HCT116 (cell line): ENCODE data around the gene WDR70. TPM values are rescaled to one million over a fixed set of nuclear protein-coding genes. Genes with fewer than 3 reads are reported as not detected.

Source experiments
- ATAC-seq: fragments of 200-7000 bp; cut with Tn5 transposase; 2 replicates; pipeline ENCODE4 v1.9.1; 2020; ENCODE audit warnings: mild to moderate bottlenecking, moderate library complexity
- BruUV-seq: library from RNA; stranded (reverse); fragments of 400-500 nt; replicated peaks from 2 replicates; lab custom pipeline; 2021; lab: Mats Ljungman, UMichigan
- CTCF ChIA-PET: fragments of 300-600 bp; sonication (Branson Sonifier 250); formaldehyde crosslinking; loops from one replicate; lab custom pipeline; 2021; ENCODE audit warnings: antibody characterized with exemption; lab: Charles Lee
- POLR2A ChIA-PET: fragments of 300-600, 350-600 bp; sonication (Branson Sonifier 250); formaldehyde crosslinking; loops from one replicate; lab custom pipeline; 2021; ENCODE audit warnings: antibody characterized with exemption; lab: Charles Lee
- RAD21 ChIA-PET, 2 experiments: fragments of 300-600 bp; sonication (Branson Sonifier 250); formaldehyde crosslinking; loops; one replicate each; lab custom pipeline; 2023; ENCODE audit warnings: low total read pairs in 2 of 2; ENCODE audit not compliant: uncharacterized antibody in 2 of 2, unreplicated experiment in 2 of 2, low non-redundant PET in 1 of 2; lab: Charles Lee
- DNase-seq: peaks from one replicate; pipeline ENCODE4 v3.0.0-alpha.2; 2010; ENCODE audit warnings: low read depth, low spot score
- H2AFZ ChIP-seq: fragments of 200-600 bp; shearing (Covaris generic), sonication (generic); 2 replicates; pipeline ENCODE4 v1.6.1; 2017; ENCODE audit warnings: low read depth, mixed run types, mixed read lengths, antibody characterized with exemption, low read length; ENCODE audit not compliant: poor library complexity, severe bottlenecking
- H3K27ac ChIP-seq: 2 replicates; pipeline ENCODE4 v1.5.1; 2012; ENCODE audit warnings: low read depth, low read length
- H3K27me3 ChIP-seq: fragments of 200-600 bp; sonication (generic); 2 replicates; pipeline ENCODE4 v1.6.1; 2016; ENCODE audit warnings: mixed run types, low read length, mixed read lengths; ENCODE audit not compliant: insufficient read depth
- H3K36me3 ChIP-seq, 2 experiments: fragments of 200-500 bp in 1 of 2; fragments of 200-600 bp in 1 of 2; sonication (Bioruptor generic) in 1 of 2; sonication (generic) in 1 of 2; 2 replicates each; pipeline versions ENCODE4 v1.5.1 to v1.6.1; 2014 to 2016; ENCODE audit warnings: low read length in 2 of 2, inconsistent platforms in 1 of 2, mixed read lengths in 1 of 2, mixed run types in 1 of 2; ENCODE audit not compliant: insufficient read depth in 2 of 2, control insufficient read depth in 1 of 2
- H3K4me1 ChIP-seq, 2 experiments: fragments of 200-600 bp in 1 of 2; sonication (generic) in 1 of 2; 2 replicates each; pipeline versions ENCODE4 v1.5.1 to v1.6.1; 2012 to 2017; ENCODE audit warnings: low read length in 2 of 2, inconsistent platforms in 1 of 2, mild to moderate bottlenecking in 1 of 2, mixed read lengths in 1 of 2, mixed run types in 1 of 2, moderate library complexity in 1 of 2; ENCODE audit not compliant: insufficient read depth in 2 of 2, control insufficient read depth in 1 of 2
- H3K4me2 ChIP-seq: fragments of 200-600 bp; sonication (generic); 2 replicates; pipeline ENCODE4 v1.6.1; 2017; ENCODE audit warnings: mixed run types, low read length, mixed read lengths
- H3K4me3 ChIP-seq, 2 experiments: fragments of 200-600 bp in 1 of 2; sonication (generic) in 1 of 2; replicated peaks in 1 of 2; 2 replicates each; pipeline ENCODE4 v1.5.1; 2011 to 2016; ENCODE audit warnings: low read length in 2 of 2, control low read depth in 1 of 2, low read depth in 1 of 2, mild to moderate bottlenecking in 1 of 2, mixed read lengths in 1 of 2, mixed run types in 1 of 2
- H3K79me2 ChIP-seq: fragments of 200-600 bp; sonication (generic); 2 replicates; pipeline ENCODE4 v1.6.1; 2017; ENCODE audit warnings: mild to moderate bottlenecking, mixed run types, low read length, moderate library complexity, mixed read lengths; ENCODE audit not compliant: insufficient read depth
- H3K9ac ChIP-seq: fragments of 200-600 bp; sonication (generic); 2 replicates; pipeline ENCODE4 v1.6.1; 2016; ENCODE audit warnings: low read length, mixed read lengths
- H3K9me2 ChIP-seq: fragments of 200-600 bp; sonication (generic), shearing (Covaris generic); 2 replicates; pipeline ENCODE4 v1.6.1; 2017; ENCODE audit warnings: mixed run types, mild to moderate bottlenecking, moderate library complexity; ENCODE audit not compliant: insufficient read depth
- H3K9me3 ChIP-seq, 2 experiments: fragments of 200-500 bp in 1 of 2; fragments of 200-600 bp in 1 of 2; sonication (Bioruptor generic) in 1 of 2; sonication (generic) in 1 of 2; 2 replicates each; pipeline ENCODE4 v1.6.1; 2014 to 2017; ENCODE audit warnings: low read length in 2 of 2, mixed read lengths in 2 of 2, inconsistent platforms in 1 of 2, low read depth in 1 of 2, mild to moderate bottlenecking in 1 of 2, mixed run types in 1 of 2, moderate library complexity in 1 of 2; ENCODE audit not compliant: control insufficient read depth in 1 of 2, insufficient read depth in 1 of 2
- H4K20me1 ChIP-seq: fragments of 200-600 bp; sonication (generic), shearing (Covaris generic); 2 replicates; pipeline ENCODE4 v1.6.1; 2017; ENCODE audit warnings: mixed run types, mild to moderate bottlenecking, moderate library complexity; ENCODE audit not compliant: insufficient read depth
- ATF3 ChIP-seq: IDR thresholded peaks from 2 replicates; pipeline ENCODE4 v1.6.1; 2012
- CBX3 ChIP-seq: IDR thresholded peaks from 2 replicates; pipeline ENCODE4 v1.6.1; 2012; ENCODE audit warnings: low read depth
- CTCF ChIP-seq, 3 experiments: fragments of 200-600 bp in 1 of 3; sonication (generic) in 1 of 3; IDR thresholded peaks in 2 of 3; conservative IDR thresholded peaks in 1 of 3; 2 replicates each; pipeline ENCODE4 v1.5.1; 2012 to 2017; ENCODE audit warnings: low read depth in 2 of 3, low read length in 2 of 3, antibody characterized with exemption in 1 of 3, borderline replicate concordance in 1 of 3, control low read depth in 1 of 3, mild to moderate bottlenecking in 1 of 3, mixed read lengths in 1 of 3, mixed run types in 1 of 3, moderate library complexity in 1 of 3; ENCODE audit not compliant: insufficient read depth in 1 of 3
- EGR1 ChIP-seq: IDR thresholded peaks from 2 replicates; pipeline ENCODE4 v1.6.1; 2012; ENCODE audit warnings: low read depth
- ELF1 ChIP-seq: IDR thresholded peaks from 2 replicates; pipeline ENCODE4 v1.6.1; 2012; ENCODE audit warnings: low read depth, borderline replicate concordance
- EZH2 ChIP-seq: fragments of 200-600 bp; sonication (generic); IDR thresholded peaks from 2 replicates; pipeline ENCODE4 v1.6.1; 2017; ENCODE audit warnings: antibody characterized with exemption, mixed run types
- EZH2phosphoT487 ChIP-seq: fragments of 200-600 bp; IDR thresholded peaks from 2 replicates; pipeline ENCODE4 v1.6.1; 2018; ENCODE audit warnings: antibody characterized with exemption, borderline replicate concordance
- JUND ChIP-seq: IDR thresholded peaks from 2 replicates; pipeline ENCODE4 v1.6.1; 2012
- POLR2A ChIP-seq: IDR thresholded peaks from 2 replicates; pipeline ENCODE4 v1.7.0; 2011; ENCODE audit warnings: borderline replicate concordance; ENCODE audit not compliant: insufficient read depth, insufficient read length; ENCODE audit errors: extremely low read depth
- POLR2AphosphoS5 ChIP-seq: IDR thresholded peaks from 2 replicates; pipeline ENCODE4 v1.6.1; 2011; ENCODE audit warnings: mild to moderate bottlenecking, low read depth, low read length, moderate library complexity
- RAD21 ChIP-seq: IDR thresholded peaks from 2 replicates; pipeline ENCODE4 v1.6.1; 2012; ENCODE audit warnings: low read depth, mild to moderate bottlenecking
- SIN3A ChIP-seq: IDR thresholded peaks from 2 replicates; pipeline ENCODE4 v1.6.1; 2012; ENCODE audit warnings: low read depth
- SRF ChIP-seq: IDR thresholded peaks from 2 replicates; pipeline ENCODE4 v1.6.1; 2012; ENCODE audit warnings: low read depth
- TCF7L2 ChIP-seq: IDR thresholded peaks from 2 replicates; pipeline ENCODE4 v1.7.0; 2011; ENCODE audit warnings: borderline replicate concordance, inconsistent platforms; ENCODE audit not compliant: insufficient read depth, insufficient read length; ENCODE audit errors: extremely low read depth
- YY1 ChIP-seq: IDR thresholded peaks from 2 replicates; pipeline ENCODE4 v1.6.1; 2011; ENCODE audit warnings: low read length, low read depth, moderate library complexity, mild to moderate bottlenecking; ENCODE audit not compliant: insufficient replicate concordance; ENCODE audit errors: extremely low read depth
- ZFX ChIP-seq: fragments of 450-650 bp; IDR thresholded peaks from 2 replicates; pipeline ENCODE4 v1.6.1; 2017
- ZNF274 ChIP-seq: fragments of 200-500 bp; sonication (Bioruptor generic); IDR thresholded peaks from 2 replicates; pipeline ENCODE4 v1.6.1; 2014; ENCODE audit warnings: mild to moderate bottlenecking, low read depth, low read length, inconsistent platforms
- intact Hi-C: fragments of 100-400 bp; cut with micrococcal nuclease; formaldehyde crosslinking; loops from 2 replicates; pipeline ENCODE4 v1.10.0; 2022
- total RNA-seq: library from RNA; stranded (reverse); gene quantifications from one replicate; pipeline ENCODE4 v1.2.1, GENCODE V29; 2021; ENCODE audit not compliant: unreplicated experiment
- TF ChIP-seq, protein P1 (sequence below): IDR thresholded peaks from 2 replicates; pipeline ENCODE4 v1.6.1; 2011; ENCODE audit warnings: mild to moderate bottlenecking, low read length, moderate library complexity; ENCODE audit not compliant: insufficient replicate concordance; ENCODE audit errors: extremely low read depth
- TF ChIP-seq, protein P2 (sequence below): IDR thresholded peaks from 2 replicates; pipeline ENCODE4 v1.6.1; 2012; ENCODE audit warnings: low read depth
- TF ChIP-seq, protein P3 (sequence below): IDR thresholded peaks from 2 replicates; pipeline ENCODE4 v1.6.1; 2012

Gene WDR70
- total RNA-seq, 1 experiment from 2014 or later, result 31.1 TPM

- POLR2A ChIA-PET, result no interaction called here
- Histone ChIP-seq H3K79me2 (no peaks in the 10 kb centered on the region), H4K20me1 (no peaks in the 10 kb centered on the region), H3K9me2 (no peaks in the 10 kb centered on the region), H3K36me3 (no peaks in the 10 kb centered on the region), H2AFZ (no peak overlapping the region), H3K27me3 (no peaks in the 10 kb centered on the region), H3K4me3 (no peak overlapping the region), H3K4me1 (peaks cover 0 to 4% of the 10 kb centered on the region in 2 experiments; a peak in 1 of 4 replicates), H3K27ac (no peak overlapping the region), H3K4me2 (no peak overlapping the region), H3K9me3 (no peaks in the 10 kb centered on the region), H3K9ac (no peak overlapping the region)
- RAD21 ChIA-PET, result no interaction called here
- DNase-seq (no peak), ATAC-seq (no peak)
- intact Hi-C loops, result no loop called here
- CTCF ChIA-PET, result no interaction called here
- TF ChIP-seq, protein P1, sequence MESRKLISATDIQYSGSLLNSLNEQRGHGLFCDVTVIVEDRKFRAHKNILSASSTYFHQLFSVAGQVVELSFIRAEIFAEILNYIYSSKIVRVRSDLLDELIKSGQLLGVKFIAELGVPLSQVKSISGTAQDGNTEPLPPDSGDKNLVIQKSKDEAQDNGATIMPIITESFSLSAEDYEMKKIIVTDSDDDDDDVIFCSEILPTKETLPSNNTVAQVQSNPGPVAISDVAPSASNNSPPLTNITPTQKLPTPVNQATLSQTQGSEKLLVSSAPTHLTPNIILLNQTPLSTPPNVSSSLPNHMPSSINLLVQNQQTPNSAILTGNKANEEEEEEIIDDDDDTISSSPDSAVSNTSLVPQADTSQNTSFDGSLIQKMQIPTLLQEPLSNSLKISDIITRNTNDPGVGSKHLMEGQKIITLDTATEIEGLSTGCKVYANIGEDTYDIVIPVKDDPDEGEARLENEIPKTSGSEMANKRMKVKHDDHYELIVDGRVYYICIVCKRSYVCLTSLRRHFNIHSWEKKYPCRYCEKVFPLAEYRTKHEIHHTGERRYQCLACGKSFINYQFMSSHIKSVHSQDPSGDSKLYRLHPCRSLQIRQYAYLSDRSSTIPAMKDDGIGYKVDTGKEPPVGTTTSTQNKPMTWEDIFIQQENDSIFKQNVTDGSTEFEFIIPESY, result no peak
- TF ChIP-seq SRF, result no peak
- no peak for TF ChIP-seq RAD21
- TF ChIP-seq EGR1, result no peak
- TF ChIP-seq JUND, result no peak
- no peak for TF ChIP-seq CBX3
- TF ChIP-seq ATF3, result no peak
- TF ChIP-seq EZH2phosphoT487, result no peak
- TF ChIP-seq ZFX, result no peak
- TF ChIP-seq POLR2A, result no peak
- TF ChIP-seq, protein P2, sequence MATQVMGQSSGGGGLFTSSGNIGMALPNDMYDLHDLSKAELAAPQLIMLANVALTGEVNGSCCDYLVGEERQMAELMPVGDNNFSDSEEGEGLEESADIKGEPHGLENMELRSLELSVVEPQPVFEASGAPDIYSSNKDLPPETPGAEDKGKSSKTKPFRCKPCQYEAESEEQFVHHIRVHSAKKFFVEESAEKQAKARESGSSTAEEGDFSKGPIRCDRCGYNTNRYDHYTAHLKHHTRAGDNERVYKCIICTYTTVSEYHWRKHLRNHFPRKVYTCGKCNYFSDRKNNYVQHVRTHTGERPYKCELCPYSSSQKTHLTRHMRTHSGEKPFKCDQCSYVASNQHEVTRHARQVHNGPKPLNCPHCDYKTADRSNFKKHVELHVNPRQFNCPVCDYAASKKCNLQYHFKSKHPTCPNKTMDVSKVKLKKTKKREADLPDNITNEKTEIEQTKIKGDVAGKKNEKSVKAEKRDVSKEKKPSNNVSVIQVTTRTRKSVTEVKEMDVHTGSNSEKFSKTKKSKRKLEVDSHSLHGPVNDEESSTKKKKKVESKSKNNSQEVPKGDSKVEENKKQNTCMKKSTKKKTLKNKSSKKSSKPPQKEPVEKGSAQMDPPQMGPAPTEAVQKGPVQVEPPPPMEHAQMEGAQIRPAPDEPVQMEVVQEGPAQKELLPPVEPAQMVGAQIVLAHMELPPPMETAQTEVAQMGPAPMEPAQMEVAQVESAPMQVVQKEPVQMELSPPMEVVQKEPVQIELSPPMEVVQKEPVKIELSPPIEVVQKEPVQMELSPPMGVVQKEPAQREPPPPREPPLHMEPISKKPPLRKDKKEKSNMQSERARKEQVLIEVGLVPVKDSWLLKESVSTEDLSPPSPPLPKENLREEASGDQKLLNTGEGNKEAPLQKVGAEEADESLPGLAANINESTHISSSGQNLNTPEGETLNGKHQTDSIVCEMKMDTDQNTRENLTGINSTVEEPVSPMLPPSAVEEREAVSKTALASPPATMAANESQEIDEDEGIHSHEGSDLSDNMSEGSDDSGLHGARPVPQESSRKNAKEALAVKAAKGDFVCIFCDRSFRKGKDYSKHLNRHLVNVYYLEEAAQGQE, result no peak
- no peak for TF ChIP-seq POLR2AphosphoS5
- no peak for TF ChIP-seq ELF1
- no peak for TF ChIP-seq SIN3A
- no peak for TF ChIP-seq TCF7L2
- TF ChIP-seq CTCF (IDR thresholded peaks at IDR 0.05 in 2 of 3, conservative IDR thresholded peaks at IDR 0.05 in 1 of 3; ENCODE audit: borderline replicate concordance in 1 of 3, insufficient read depth in 1 of 3, low read depth in 2 of 3, low read length in 2 of 3), result no peak
- TF ChIP-seq ZNF274, result no peak
- TF ChIP-seq, protein P3, sequence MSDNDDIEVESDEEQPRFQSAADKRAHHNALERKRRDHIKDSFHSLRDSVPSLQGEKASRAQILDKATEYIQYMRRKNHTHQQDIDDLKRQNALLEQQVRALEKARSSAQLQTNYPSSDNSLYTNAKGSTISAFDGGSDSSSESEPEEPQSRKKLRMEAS, result no peak
- no peak for TF ChIP-seq YY1
- TF ChIP-seq EZH2, result no peak
- BruUV-seq, result no TSS peak
Observed at GRCh38 chr5:37791321-37791720, 412.2 kb downstream of the WDR70 start.
